GM10248 (cell line): ENCODE measurements around the gene LTF.

Experiments used
- CTCF ChIA-PET: fragments of 300-600 bp; sonication (Branson Sonifier 250); formaldehyde crosslinking; extraction: SDS; loops from one replicate; lab custom pipeline; 2021; ENCODE audit warnings: antibody characterized with exemption; lab: Yijun Ruan, JAX
- POLR2A ChIA-PET: fragments of 350-650 bp; sonication (Branson Sonifier 250); formaldehyde crosslinking; extraction: SDS; loops from one replicate; lab custom pipeline; 2020; ENCODE audit warnings: antibody characterized with exemption; lab: Yijun Ruan, JAX
- DNase-seq: peaks from one replicate; pipeline ENCODE4 v3.0.0; 2012; ENCODE audit errors: extremely low spot score
- TF ChIP-seq, protein P1 (sequence below): IDR thresholded peaks from 2 replicates; pipeline ENCODE4 v1.5.1; 2012; ENCODE audit warnings: mild to moderate bottlenecking, low read depth; ENCODE audit errors: extremely low read depth, missing control alignments, control extremely low read depth

LTF gene

GRCh38 chr3:46448721-46449120, 16.0 kb downstream of the LTF start:
- DNase-seq: no peak
- POLR2A ChIA-PET: no interaction called here
- TF ChIP-seq, protein P1, sequence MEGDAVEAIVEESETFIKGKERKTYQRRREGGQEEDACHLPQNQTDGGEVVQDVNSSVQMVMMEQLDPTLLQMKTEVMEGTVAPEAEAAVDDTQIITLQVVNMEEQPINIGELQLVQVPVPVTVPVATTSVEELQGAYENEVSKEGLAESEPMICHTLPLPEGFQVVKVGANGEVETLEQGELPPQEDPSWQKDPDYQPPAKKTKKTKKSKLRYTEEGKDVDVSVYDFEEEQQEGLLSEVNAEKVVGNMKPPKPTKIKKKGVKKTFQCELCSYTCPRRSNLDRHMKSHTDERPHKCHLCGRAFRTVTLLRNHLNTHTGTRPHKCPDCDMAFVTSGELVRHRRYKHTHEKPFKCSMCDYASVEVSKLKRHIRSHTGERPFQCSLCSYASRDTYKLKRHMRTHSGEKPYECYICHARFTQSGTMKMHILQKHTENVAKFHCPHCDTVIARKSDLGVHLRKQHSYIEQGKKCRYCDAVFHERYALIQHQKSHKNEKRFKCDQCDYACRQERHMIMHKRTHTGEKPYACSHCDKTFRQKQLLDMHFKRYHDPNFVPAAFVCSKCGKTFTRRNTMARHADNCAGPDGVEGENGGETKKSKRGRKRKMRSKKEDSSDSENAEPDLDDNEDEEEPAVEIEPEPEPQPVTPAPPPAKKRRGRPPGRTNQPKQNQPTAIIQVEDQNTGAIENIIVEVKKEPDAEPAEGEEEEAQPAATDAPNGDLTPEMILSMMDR: no peak

DNA sequence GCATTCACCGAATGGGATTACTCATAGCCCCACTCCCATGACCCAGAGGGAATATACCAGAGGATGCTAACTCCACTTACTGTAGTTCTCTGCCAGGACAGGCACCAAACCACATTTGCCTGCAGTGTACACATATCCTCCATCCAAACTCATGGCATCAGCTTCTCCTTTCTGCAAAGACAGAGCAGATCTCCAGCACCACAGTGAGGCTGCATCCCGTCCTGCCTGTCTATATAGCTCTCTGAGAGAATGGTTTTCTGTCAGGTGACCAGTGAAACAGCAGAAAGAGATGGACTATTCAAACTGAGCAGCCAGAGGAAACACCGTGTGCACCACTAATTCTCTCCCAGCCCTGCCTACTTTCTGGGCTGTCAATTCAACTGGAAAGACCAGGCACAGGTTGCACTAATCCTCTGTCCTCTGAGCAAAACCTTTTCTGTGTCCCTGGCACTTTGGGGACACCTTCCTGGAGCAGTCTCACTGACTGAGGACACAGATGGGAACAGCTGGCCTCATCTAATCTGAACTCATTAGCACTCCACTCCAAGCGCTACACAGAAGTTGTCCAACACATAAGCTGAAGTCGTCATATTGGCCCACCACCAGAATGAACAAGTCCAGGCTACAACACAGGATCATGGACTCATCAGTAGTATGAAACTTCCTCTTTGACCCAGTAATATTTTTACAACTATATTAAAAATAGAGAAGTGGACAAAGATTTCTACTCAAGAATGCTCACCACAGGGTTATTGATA, 17.3 kb downstream of the LTF start:
- TF ChIP-seq, protein P1: no peak
- ChIA-PET CTCF (no interaction called here), POLR2A (no interaction called here)
- DNase-seq: no peak

More at GRCh38 chr3:46448721-46449120, 16.0 kb downstream of the LTF start:
- CTCF ChIA-PET: interaction anchor here (0.8 to 3.1 kb wide), 6 partner anchors 11 to 172 kb away, joined by 3 to 11 read pairs (median 6); no protein-coding TSS in a partner anchor

- ChIA-PET POLR2A (no interaction called here), CTCF (interaction anchor here (0.8 to 2.3 kb wide), 20 partner anchors 9 to 504 kb away, joined by 3 to 11 read pairs (median 4); partner anchors contain the start of genes CCR5AS and CCRL2)
- TF ChIP-seq, protein P1: peak; percentile 75
- DNase-seq: peak; percentile 49
Measured at GRCh38 chr3:46442576-46443530, 21.9 kb downstream of the LTF start.

DNA sequence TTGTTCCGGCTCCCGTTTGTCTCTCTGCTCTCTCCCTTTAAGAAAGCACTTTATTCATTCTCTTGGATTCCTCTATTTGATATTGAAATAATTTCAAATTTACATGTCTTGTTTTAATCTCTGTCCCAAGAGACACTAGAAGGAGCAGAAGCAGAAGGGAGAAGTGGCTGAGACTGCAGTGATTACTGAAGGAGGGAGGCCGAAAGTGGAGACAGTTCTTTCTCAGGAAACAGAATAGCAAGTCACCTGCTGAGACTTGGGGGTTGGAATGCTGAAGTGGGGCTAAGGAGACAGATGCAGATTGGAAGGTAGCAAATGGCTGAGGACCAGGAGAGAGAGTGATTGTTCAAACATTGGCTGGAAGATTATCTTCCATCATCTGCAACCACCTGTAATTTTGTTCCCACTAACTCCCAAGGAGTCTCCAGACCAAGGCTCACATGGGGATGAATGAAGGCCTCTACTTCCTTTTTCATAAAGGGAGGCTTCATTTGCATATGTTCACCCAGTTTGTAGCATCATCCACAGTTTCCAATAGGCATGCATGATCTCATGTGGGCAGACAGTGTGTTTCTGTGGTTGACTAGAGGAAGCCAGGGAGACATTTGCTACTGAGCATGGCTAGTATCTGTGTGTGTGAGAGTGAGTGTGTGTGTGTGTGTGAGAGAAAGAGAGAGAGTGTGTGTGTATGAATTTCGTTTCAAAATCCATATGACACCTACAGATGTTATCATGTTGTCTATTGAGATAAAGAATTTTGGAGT, 24.0 kb downstream of the LTF start:
- peak; percentile 43 for DNase-seq
- POLR2A ChIA-PET: no interaction called here
- CTCF ChIA-PET: no interaction called here
- TF ChIP-seq, protein P1: no peak

DNA sequence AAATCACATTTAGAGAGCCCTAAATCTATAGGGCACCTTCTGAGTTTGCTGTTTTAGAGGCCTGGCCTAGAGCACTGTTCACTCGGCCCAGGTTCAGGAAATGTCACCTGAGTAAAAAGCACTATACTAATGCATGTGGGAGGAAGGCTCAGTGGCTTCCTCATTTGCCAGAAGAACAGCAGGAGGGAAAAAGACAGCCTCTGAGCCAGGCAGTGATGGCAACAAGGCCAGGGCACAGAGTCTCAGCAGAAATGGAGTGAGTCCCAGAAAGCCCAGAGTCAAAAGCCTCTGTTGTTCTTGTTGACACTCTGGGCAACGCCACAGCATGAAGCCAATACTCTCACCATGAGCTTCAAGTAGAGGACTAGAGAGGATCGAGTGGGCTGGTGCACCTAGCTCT, 25.9 kb downstream of the LTF start:
- DNase-seq: no peak
- POLR2A ChIA-PET: no interaction called here
- CTCF ChIA-PET: interaction anchor here (0.8 to 2.1 kb wide), 4 partner anchors 11 to 79 kb away, joined by 3 to 5 read pairs (median 4); no protein-coding TSS in a partner anchor
- TF ChIP-seq, protein P1: no peak
